ENCODE measurements around the gene C12orf54. TPM values are rescaled to one million over a fixed set of nuclear protein-coding genes. Genes with fewer than 3 reads are reported as not detected.
"Not testable (repeated sequence)": the region's sequence is repeated elsewhere in the genome, so short reads cannot be mapped to it uniquely, and the experiment has no call there.

The C12orf54 gene
- total RNA-seq, 1 experiment from 2014 or later = not detected

DNA sequence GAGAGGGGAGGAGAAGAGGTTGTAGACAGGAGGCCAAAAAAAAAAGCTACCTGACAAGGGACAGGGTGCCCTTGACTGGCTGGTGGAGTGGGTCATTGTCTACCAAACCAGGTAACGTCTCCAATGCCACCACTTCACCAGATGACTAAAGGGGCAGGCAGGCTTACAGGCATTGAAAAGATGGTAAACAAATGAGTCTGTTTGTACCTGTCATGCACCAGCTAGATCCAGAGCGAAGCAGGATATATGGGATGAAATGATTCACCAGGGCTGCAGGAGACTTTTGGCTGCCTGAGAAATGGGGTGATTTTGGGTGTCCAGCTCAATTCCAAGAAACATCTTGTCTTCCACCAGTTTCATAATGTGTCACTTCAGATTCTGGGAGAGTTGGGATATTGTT lies 4.0 kb downstream of the C12orf54 start:
- no peak for DNase-seq
- no peaks in the 10 kb centered on the region for H3K9me2 ChIP-seq (replicated peaks; ENCODE audit: insufficient read depth, low read length)

GRCh38 chr12:48486679-48487078 lies 4.4 kb downstream of the C12orf54 start:
- H3K27me3 ChIP-seq (ENCODE audit: low read length) = no peaks in the 10 kb centered on the region
- no peak overlapping the region for H3K9ac ChIP-seq (ENCODE audit: low read length)
- no peak overlapping the region for H3K27ac ChIP-seq (ENCODE audit: low read length)
- no peak overlapping the region for H2AFZ ChIP-seq (ENCODE audit: low read length)
- no peak overlapping the region for H3K4me2 ChIP-seq (ENCODE audit: low read depth, low read length, poor library complexity, severe bottlenecking)
- no peaks in the 10 kb centered on the region for H3K36me3 ChIP-seq (ENCODE audit: insufficient read depth, low read length)
- H3K9me3 ChIP-seq (ENCODE audit: low read length) = no peaks in the 10 kb centered on the region
- no peaks in the 10 kb centered on the region for H3K4me1 ChIP-seq (ENCODE audit: low read length)
- H4K20me1 ChIP-seq (ENCODE audit: insufficient read depth, low read depth, low read length) = no peaks in the 10 kb centered on the region
- H3K79me2 ChIP-seq (ENCODE audit: low read length) = no peaks in the 10 kb centered on the region
- DNase-seq = no peak
- H3K9me2 ChIP-seq (replicated peaks; ENCODE audit: insufficient read depth, low read length) = no peaks in the 10 kb centered on the region
- no peak overlapping the region for H3K4me3 ChIP-seq (ENCODE audit: low read length)

More for the DNA sequence above, 4.0 kb downstream of the C12orf54 start:
- Histone ChIP-seq H3K4me2 (ENCODE audit: low read depth, low read length, poor library complexity, severe bottlenecking) (no peak overlapping the region), H2AFZ (ENCODE audit: low read length) (no peak overlapping the region), H3K4me1 (ENCODE audit: low read length) (no peaks in the 10 kb centered on the region), H3K9me3 (ENCODE audit: low read length) (no peaks in the 10 kb centered on the region), H3K27ac (ENCODE audit: low read length) (no peak overlapping the region), H3K4me3 (ENCODE audit: low read length) (no peak overlapping the region), H3K9ac (ENCODE audit: low read length) (no peak overlapping the region), H3K27me3 (ENCODE audit: low read length) (no peaks in the 10 kb centered on the region), H3K36me3 (ENCODE audit: insufficient read depth, low read length) (no peaks in the 10 kb centered on the region), H3K79me2 (ENCODE audit: low read length) (no peaks in the 10 kb centered on the region), H4K20me1 (ENCODE audit: insufficient read depth, low read depth, low read length) (no peaks in the 10 kb centered on the region)

DNA sequence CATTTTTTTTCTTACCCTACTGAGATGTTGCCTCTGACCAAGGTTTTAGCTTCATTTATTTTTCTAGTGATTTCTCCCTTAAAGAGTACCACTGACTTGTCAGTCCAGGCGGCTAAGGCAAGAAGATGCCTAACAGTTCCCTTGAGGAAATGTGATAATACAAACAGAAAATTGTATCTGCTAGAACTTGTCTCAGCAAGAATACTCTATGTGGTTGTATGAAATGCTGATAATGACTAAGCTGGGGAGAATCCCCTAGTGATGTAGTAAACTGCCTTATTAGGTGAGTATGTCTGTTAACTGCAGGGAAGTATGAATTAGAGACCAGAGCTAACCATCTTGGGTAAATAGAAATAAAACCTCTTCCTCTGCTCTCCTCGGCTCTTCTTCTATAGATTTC lies 6.7 kb downstream of the C12orf54 start:
- H3K79me2 ChIP-seq (ENCODE audit: low read length) = no peaks in the 10 kb centered on the region
- H3K27me3 ChIP-seq (ENCODE audit: low read length) = no peaks in the 10 kb centered on the region
- H3K9me3 ChIP-seq (ENCODE audit: low read length) = no peaks in the 10 kb centered on the region
- no peak overlapping the region for H3K27ac ChIP-seq (ENCODE audit: low read length)
- no peaks in the 10 kb centered on the region for H3K9me2 ChIP-seq (replicated peaks; ENCODE audit: insufficient read depth, low read length)
- no peak overlapping the region for H3K4me3 ChIP-seq (ENCODE audit: low read length)
- H3K9ac ChIP-seq (ENCODE audit: low read length) = no peak overlapping the region
- H3K4me2 ChIP-seq (ENCODE audit: low read depth, low read length, poor library complexity, severe bottlenecking) = no peak overlapping the region
- H2AFZ ChIP-seq (ENCODE audit: low read length) = no peak overlapping the region
- no peaks in the 10 kb centered on the region for H3K4me1 ChIP-seq (ENCODE audit: low read length)
- no peak for DNase-seq
- H4K20me1 ChIP-seq (ENCODE audit: insufficient read depth, low read depth, low read length) = no peaks in the 10 kb centered on the region
- no peaks in the 10 kb centered on the region for H3K36me3 ChIP-seq (ENCODE audit: insufficient read depth, low read length)

GRCh38 chr12:48489456-48489855 lies 7.2 kb downstream of the C12orf54 start:
- not testable (repeated sequence) for H3K9me3 ChIP-seq (ENCODE audit: low read length); H3K9me2 ChIP-seq (replicated peaks; ENCODE audit: insufficient read depth, low read length); H3K27me3 ChIP-seq (ENCODE audit: low read length); H3K36me3 ChIP-seq (ENCODE audit: insufficient read depth, low read length); H3K4me3 ChIP-seq (ENCODE audit: low read length); DNase-seq; H4K20me1 ChIP-seq (ENCODE audit: insufficient read depth, low read depth, low read length); H2AFZ ChIP-seq (ENCODE audit: low read length); H3K27ac ChIP-seq (ENCODE audit: low read length); H3K9ac ChIP-seq (ENCODE audit: low read length); H3K4me2 ChIP-seq (ENCODE audit: low read depth, low read length, poor library complexity, severe bottlenecking); H3K4me1 ChIP-seq (ENCODE audit: low read length); H3K79me2 ChIP-seq (ENCODE audit: low read length)

- H3K79me2 ChIP-seq (ENCODE audit: low read length); H3K27ac ChIP-seq (ENCODE audit: low read length); H3K4me2 ChIP-seq (ENCODE audit: low read depth, low read length, poor library complexity, severe bottlenecking): not testable (repeated sequence)
These were observed 18.0 kb downstream of the C12orf54 start for GRCh38 chr12:48500281-48500680.

GRCh38 chr12:48506836-48507235 lies 24.5 kb downstream of the C12orf54 start:
- not testable (repeated sequence) for H4K20me1 ChIP-seq (ENCODE audit: insufficient read depth, low read depth, low read length); H3K9me2 ChIP-seq (replicated peaks; ENCODE audit: insufficient read depth, low read length); H3K79me2 ChIP-seq (ENCODE audit: low read length); H3K9ac ChIP-seq (ENCODE audit: low read length); H3K27ac ChIP-seq (ENCODE audit: low read length); H2AFZ ChIP-seq (ENCODE audit: low read length); H3K4me1 ChIP-seq (ENCODE audit: low read length); DNase-seq; H3K4me3 ChIP-seq (ENCODE audit: low read length); H3K4me2 ChIP-seq (ENCODE audit: low read depth, low read length, poor library complexity, severe bottlenecking); H3K36me3 ChIP-seq (ENCODE audit: insufficient read depth, low read length); H3K9me3 ChIP-seq (ENCODE audit: low read length); H3K27me3 ChIP-seq (ENCODE audit: low read length)

More at GRCh38 chr12:48500281-48500680, 18.0 kb downstream of the C12orf54 start:
- H3K4me3 ChIP-seq (ENCODE audit: low read length); H3K36me3 ChIP-seq (ENCODE audit: insufficient read depth, low read length); H3K4me1 ChIP-seq (ENCODE audit: low read length); H3K9ac ChIP-seq (ENCODE audit: low read length); H4K20me1 ChIP-seq (ENCODE audit: insufficient read depth, low read depth, low read length); H3K9me2 ChIP-seq (replicated peaks; ENCODE audit: insufficient read depth, low read length); H3K27me3 ChIP-seq (ENCODE audit: low read length); H2AFZ ChIP-seq (ENCODE audit: low read length); H3K9me3 ChIP-seq (ENCODE audit: low read length); DNase-seq: not testable (repeated sequence)

DNA sequence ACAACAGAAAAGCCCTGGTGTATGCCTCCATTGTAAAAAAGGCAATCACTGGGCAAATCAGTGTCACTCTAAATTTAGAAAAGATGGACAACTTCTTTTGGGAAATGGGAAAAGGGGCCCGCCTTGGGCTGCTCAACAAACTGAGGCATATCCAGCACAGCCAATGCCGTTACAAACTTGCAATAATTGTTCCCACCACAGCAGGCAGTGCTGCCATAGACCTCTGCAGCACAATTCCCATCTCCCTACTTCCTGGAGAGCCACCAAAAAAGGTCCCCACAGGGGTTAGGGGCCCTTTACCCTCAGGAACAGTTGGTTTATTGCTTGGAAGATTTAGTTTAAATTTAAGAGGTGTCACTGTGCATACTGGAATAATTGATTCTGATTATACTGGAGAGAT lies 26.7 kb downstream of the C12orf54 start:
- Histone ChIP-seq H3K9me2 (replicated peaks; ENCODE audit: insufficient read depth, low read length) (no peaks in the 10 kb centered on the region), H4K20me1 (ENCODE audit: insufficient read depth, low read depth, low read length) (no peaks in the 10 kb centered on the region), H3K4me1 (ENCODE audit: low read length) (no peaks in the 10 kb centered on the region), H2AFZ (ENCODE audit: low read length) (no peak overlapping the region), H3K27me3 (ENCODE audit: low read length) (no peaks in the 10 kb centered on the region), H3K9ac (ENCODE audit: low read length) (no peak overlapping the region), H3K36me3 (ENCODE audit: insufficient read depth, low read length) (no peaks in the 10 kb centered on the region), H3K4me3 (ENCODE audit: low read length) (no peak overlapping the region), H3K79me2 (ENCODE audit: low read length) (no peaks in the 10 kb centered on the region), H3K4me2 (ENCODE audit: low read depth, low read length, poor library complexity, severe bottlenecking) (no peak overlapping the region), H3K9me3 (ENCODE audit: low read length) (no peaks in the 10 kb centered on the region), H3K27ac (ENCODE audit: low read length) (no peak overlapping the region)
- DNase-seq = no peak

- no peak overlapping the region for H3K9ac ChIP-seq (ENCODE audit: low read length)
- H3K36me3 ChIP-seq (ENCODE audit: insufficient read depth, low read length) = no peaks in the 10 kb centered on the region
- no peaks in the 10 kb centered on the region for H3K9me3 ChIP-seq (ENCODE audit: low read length)
- H3K9me2 ChIP-seq (replicated peaks; ENCODE audit: insufficient read depth, low read length) = no peaks in the 10 kb centered on the region
- no peaks in the 10 kb centered on the region for H3K4me1 ChIP-seq (ENCODE audit: low read length)
- no peak overlapping the region for H3K4me2 ChIP-seq (ENCODE audit: low read depth, low read length, poor library complexity, severe bottlenecking)
- H2AFZ ChIP-seq (ENCODE audit: low read length) = no peak overlapping the region
- no peak overlapping the region for H3K27ac ChIP-seq (ENCODE audit: low read length)
- H3K4me3 ChIP-seq (ENCODE audit: low read length) = no peak overlapping the region
- no peaks in the 10 kb centered on the region for H3K79me2 ChIP-seq (ENCODE audit: low read length)
- no peaks in the 10 kb centered on the region for H3K27me3 ChIP-seq (ENCODE audit: low read length)
- DNase-seq = no peak
- no peaks in the 10 kb centered on the region for H4K20me1 ChIP-seq (ENCODE audit: insufficient read depth, low read depth, low read length)
These were observed 27.8 kb downstream of the C12orf54 start for GRCh38 chr12:48510111-48510510.

DNA sequence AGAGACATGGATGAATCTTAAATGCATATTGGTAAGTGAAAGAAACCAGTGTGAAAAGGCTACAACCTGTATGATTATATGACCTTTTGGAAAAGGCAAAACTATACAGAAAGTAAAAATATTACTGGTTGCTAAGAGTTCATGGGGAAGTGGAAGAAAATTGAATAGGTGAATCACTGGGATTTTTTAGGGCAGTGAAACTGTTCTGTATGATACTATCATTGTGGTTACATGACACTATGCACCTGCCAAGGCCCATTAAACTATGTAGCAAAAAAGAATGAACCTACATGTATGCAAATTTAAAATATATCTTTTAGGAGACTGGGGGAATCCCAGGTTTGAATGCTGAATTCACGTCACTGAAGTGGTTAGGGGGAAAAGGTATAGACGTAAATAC lies 30.6 kb downstream of the C12orf54 start:
- no peaks in the 10 kb centered on the region for H3K9me3 ChIP-seq (ENCODE audit: low read length)
- no peak overlapping the region for H3K4me2 ChIP-seq (ENCODE audit: low read depth, low read length, poor library complexity, severe bottlenecking)
- no peak overlapping the region for H3K4me3 ChIP-seq (ENCODE audit: low read length)
- no peaks in the 10 kb centered on the region for H3K36me3 ChIP-seq (ENCODE audit: insufficient read depth, low read length)
- H2AFZ ChIP-seq (ENCODE audit: low read length) = no peak overlapping the region
- H4K20me1 ChIP-seq (ENCODE audit: insufficient read depth, low read depth, low read length) = no peaks in the 10 kb centered on the region
- H3K9ac ChIP-seq (ENCODE audit: low read length) = no peak overlapping the region
- no peaks in the 10 kb centered on the region for H3K4me1 ChIP-seq (ENCODE audit: low read length)
- no peaks in the 10 kb centered on the region for H3K9me2 ChIP-seq (replicated peaks; ENCODE audit: insufficient read depth, low read length)
- no peak overlapping the region for H3K27ac ChIP-seq (ENCODE audit: low read length)
- H3K27me3 ChIP-seq (ENCODE audit: low read length) = no peaks in the 10 kb centered on the region
- no peaks in the 10 kb centered on the region for H3K79me2 ChIP-seq (ENCODE audit: low read length)
- no peak for DNase-seq
